HepG2 (cell line): Measurements from ENCODE around the gene SEPHS1.

Experiments used
- ATF6 ChIP-seq: sonication (generic); formaldehyde crosslinking; conservative IDR thresholded peaks from 2 replicates; pipeline ENCODE4 v1.4.0; 2020; ENCODE audit warnings: missing genetic modification reagents
- CENPBD1 ChIP-seq: sonication (generic); formaldehyde crosslinking; IDR thresholded peaks from 2 replicates; pipeline ENCODE4 v1.8.0; 2022; ENCODE audit warnings: missing genetic modification reagents, low read depth, mild to moderate bottlenecking, borderline replicate concordance
- KLF15 ChIP-seq: sonication (generic); formaldehyde crosslinking; IDR thresholded peaks from 2 replicates; pipeline ENCODE4 v1.8.1; 2023; ENCODE audit warnings: borderline replicate concordance, mild to moderate bottlenecking, inconsistent platforms, missing genetic modification reagents, mixed read lengths
- TCF7L2 ChIP-seq: IDR thresholded peaks from 2 replicates; pipeline ENCODE4 v1.6.1; 2011; ENCODE audit warnings: mild to moderate bottlenecking, low read depth, low read length, moderate library complexity
- ZNF720 ChIP-seq: sonication (generic); formaldehyde crosslinking; IDR thresholded peaks from 2 replicates; pipeline ENCODE4 v1.4.0; 2020; ENCODE audit warnings: missing genetic modification reagents

DNA sequence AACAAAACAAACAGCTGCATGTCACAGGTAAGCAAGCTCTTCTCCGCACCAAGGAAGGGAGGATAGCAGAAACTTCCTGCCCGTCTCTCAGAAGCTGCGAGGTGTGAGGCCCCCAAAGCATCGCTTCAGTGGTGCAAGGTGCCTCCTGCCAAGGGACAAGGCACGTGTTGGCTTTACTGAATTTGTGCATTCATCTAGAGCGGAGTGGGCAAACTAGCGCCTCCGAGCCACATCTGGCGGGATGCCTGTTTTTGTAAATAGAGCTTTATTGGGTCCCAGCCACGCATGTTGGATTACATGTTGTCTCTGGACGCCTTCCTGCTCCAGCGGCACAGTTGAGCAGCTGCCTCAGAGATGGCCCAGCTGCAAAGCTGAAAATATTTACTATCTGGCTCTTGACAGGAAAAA is 75.9 kb downstream of the SEPHS1 start:
- no peak for TF ChIP-seq ATF6 (CRISPR knock-in tag)
- no peak for TF ChIP-seq ZNF720 (CRISPR knock-in tag)
- no peak for TF ChIP-seq TCF7L2
- TF ChIP-seq KLF15 (CRISPR knock-in tag), result no peak
- no peak for TF ChIP-seq CENPBD1
